GM13977 (cell line): ENCODE measurements around the gene PACS1.

Source experiments
- DNase-seq: peaks from one replicate; pipeline ENCODE4 v3.0.0; 2012; ENCODE audit warnings: low spot score
- CTCF ChIP-seq: IDR thresholded peaks from 2 replicates; pipeline ENCODE4 v1.5.1; 2012; ENCODE audit warnings: mild to moderate bottlenecking, control low read depth; ENCODE audit not compliant: insufficient read depth; ENCODE audit errors: extremely low read depth, missing control alignments
- in situ Hi-C: fragments of 300-500 bp; cut with MboI; formaldehyde crosslinking; loops from one replicate; pipeline ENCODE4 v1.12.0; 2022; ENCODE audit warnings: low sequenced_read_pairs, low pct_unique_long_range_greater_than_20kb, mixed read lengths, inconsistent platforms; ENCODE audit not compliant: unreplicated experiment

The PACS1 gene

GRCh38 chr11:66150725-66151124 is 80.7 kb downstream of the PACS1 start:
- no peak for DNase-seq
- no peak for TF ChIP-seq CTCF
- in situ Hi-C loops, result no loop called here

GRCh38 chr11:66151273-66151672 is 81.2 kb downstream of the PACS1 start:
- TF ChIP-seq CTCF, result no peak
- in situ Hi-C loops, result no loop called here

GRCh38 chr11:66154109-66154508 is 84.0 kb downstream of the PACS1 start:
- TF ChIP-seq CTCF, result no peak
- in situ Hi-C loops, result no loop called here
- no peak for DNase-seq

More at GRCh38 chr11:66151273-66151672, 81.2 kb downstream of the PACS1 start:
- DNase-seq, result no peak

- in situ Hi-C loops, result no loop called here
- TF ChIP-seq CTCF, result no peak
- no peak for DNase-seq
Measured at GRCh38 chr11:66155387-66156073, 85.5 kb downstream of the PACS1 start.

- DNase-seq, result peak; percentile 28
- no peak for TF ChIP-seq CTCF
- in situ Hi-C loops, result no loop called here
Measured at GRCh38 chr11:66157182-66157864, 87.3 kb downstream of the PACS1 start.

GRCh38 chr11:66158156-66158555 is 88.1 kb downstream of the PACS1 start:
- TF ChIP-seq CTCF, result no peak
- in situ Hi-C loops, result no loop called here

More at GRCh38 chr11:66158156-66158555, 88.1 kb downstream of the PACS1 start:
- DNase-seq, result no peak
